SH-SY5Y (cell line): ENCODE data around the gene SMC1B.

Source experiments
- GATA2 ChIP-seq: IDR thresholded peaks from 2 replicates; pipeline ENCODE4 v1.6.1; 2011; ENCODE audit warnings: mild to moderate bottlenecking, low read depth, low read length
- GATA3 ChIP-seq: IDR thresholded peaks from 2 replicates; pipeline ENCODE4 v1.6.1; 2011; ENCODE audit warnings: low read depth, mild to moderate bottlenecking, low read length, moderate library complexity

GRCh38 chr22:45359627-45360026 lies 53.8 kb downstream of the SMC1B start:
- no peak for TF ChIP-seq GATA2
- TF ChIP-seq GATA3 = no peak
